Measurements from ENCODE around the gene PCBP1.
"Not testable (repeated sequence)": the region's sequence is repeated elsewhere in the genome, so short reads cannot be mapped to it uniquely, and the experiment has no call there.

DNA sequence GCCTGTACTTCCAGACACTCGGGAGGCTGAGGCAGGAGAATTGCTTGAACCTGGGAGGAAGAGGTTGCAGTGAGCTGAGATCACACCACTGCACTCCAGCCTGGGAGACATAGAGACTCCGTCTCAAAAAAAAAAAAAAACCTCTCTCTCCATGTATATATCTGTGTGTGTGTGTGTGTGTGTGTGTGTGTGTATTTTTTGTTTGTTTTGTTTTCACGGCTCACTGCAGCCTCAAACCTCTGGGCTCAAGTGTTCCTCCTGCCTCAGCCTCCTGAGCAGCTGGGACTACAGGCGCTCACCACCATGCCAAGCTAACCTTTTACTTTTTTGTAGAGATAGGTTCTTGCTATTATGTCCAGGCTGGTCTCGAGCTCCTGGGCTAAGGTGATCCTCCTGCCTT lies 23.1 kb downstream of the PCBP1 start:
- TF ChIP-seq, protein P1, sequence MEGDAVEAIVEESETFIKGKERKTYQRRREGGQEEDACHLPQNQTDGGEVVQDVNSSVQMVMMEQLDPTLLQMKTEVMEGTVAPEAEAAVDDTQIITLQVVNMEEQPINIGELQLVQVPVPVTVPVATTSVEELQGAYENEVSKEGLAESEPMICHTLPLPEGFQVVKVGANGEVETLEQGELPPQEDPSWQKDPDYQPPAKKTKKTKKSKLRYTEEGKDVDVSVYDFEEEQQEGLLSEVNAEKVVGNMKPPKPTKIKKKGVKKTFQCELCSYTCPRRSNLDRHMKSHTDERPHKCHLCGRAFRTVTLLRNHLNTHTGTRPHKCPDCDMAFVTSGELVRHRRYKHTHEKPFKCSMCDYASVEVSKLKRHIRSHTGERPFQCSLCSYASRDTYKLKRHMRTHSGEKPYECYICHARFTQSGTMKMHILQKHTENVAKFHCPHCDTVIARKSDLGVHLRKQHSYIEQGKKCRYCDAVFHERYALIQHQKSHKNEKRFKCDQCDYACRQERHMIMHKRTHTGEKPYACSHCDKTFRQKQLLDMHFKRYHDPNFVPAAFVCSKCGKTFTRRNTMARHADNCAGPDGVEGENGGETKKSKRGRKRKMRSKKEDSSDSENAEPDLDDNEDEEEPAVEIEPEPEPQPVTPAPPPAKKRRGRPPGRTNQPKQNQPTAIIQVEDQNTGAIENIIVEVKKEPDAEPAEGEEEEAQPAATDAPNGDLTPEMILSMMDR (IDR thresholded peaks at IDR 0.05): not testable (repeated sequence)
- not testable (repeated sequence) for TF ChIP-seq POLR2A (IDR thresholded peaks at IDR 0.05)

All from body of pancreas (tissue), 4 donors.